RWPE1 (cell line): ENCODE results near the gene C1orf198.

ENCODE experiments used
- CTCF ChIA-PET: fragments of 350-600 bp; sonication (Branson Sonifier 250); formaldehyde crosslinking; extraction: SDS; loops from one replicate; lab custom pipeline; 2021; lab: Yijun Ruan, JAX
- POLR2A ChIA-PET: fragments of 400-600 bp; formaldehyde crosslinking; extraction: SDS; loops from one replicate; lab custom pipeline; 2020; ENCODE audit warnings: antibody characterized with exemption; ENCODE audit not compliant: low non-redundant PET; lab: Yijun Ruan, JAX
- DNase-seq: peaks from one replicate; pipeline ENCODE4 v3.0.0; 2012; ENCODE audit warnings: low spot score
- H3K27ac ChIP-seq: fragments of 450-650 bp; 2 replicates; pipeline ENCODE4 v1.5.1; 2017
- CTCF ChIP-seq: fragments of 450-650 bp; conservative IDR thresholded peaks from 2 replicates; pipeline ENCODE4 v1.5.1; 2017; ENCODE audit warnings: low read depth, mild to moderate bottlenecking

C1orf198 gene

GRCh38 chr1:230854423-230854822 is 13.9 kb downstream of the C1orf198 start:
- CTCF ChIA-PET = interaction anchor here (0.5 to 0.6 kb wide), 2 partner anchors 80 to 108 kb away, joined by 4 read pairs; no protein-coding TSS in a partner anchor

GRCh38 chr1:230853731-230854130 is 14.6 kb downstream of the C1orf198 start:
- POLR2A ChIA-PET = no interaction called here
- TF ChIP-seq CTCF = no peak
- DNase-seq = no peak
- H3K27ac ChIP-seq = no peak overlapping the region
- CTCF ChIA-PET = no interaction called here

More at GRCh38 chr1:230854423-230854822, 13.9 kb downstream of the C1orf198 start:
- POLR2A ChIA-PET = no interaction called here
- H3K27ac ChIP-seq = no peak overlapping the region
- no peak for DNase-seq
- TF ChIP-seq CTCF = no peak

- H3K27ac ChIP-seq = no peak overlapping the region
- CTCF ChIA-PET = no interaction called here
- TF ChIP-seq CTCF = no peak
- POLR2A ChIA-PET = no interaction called here
- DNase-seq = no peak
These were observed 15.4 kb downstream of the C1orf198 start for GRCh38 chr1:230852959-230853358.

- no peak overlapping the region for H3K27ac ChIP-seq
- CTCF ChIA-PET = interaction anchor here (0.6 kb wide), 1 partner anchor 54 kb away, joined by 3 read pairs; no protein-coding TSS in a partner anchor
- TF ChIP-seq CTCF = no peak
- POLR2A ChIA-PET = no interaction called here
- DNase-seq = no peak
These were observed 17.0 kb downstream of the C1orf198 start for GRCh38 chr1:230851291-230851691.

- CTCF ChIA-PET = no interaction called here
- TF ChIP-seq CTCF = no peak
- no peak overlapping the region for H3K27ac ChIP-seq
- POLR2A ChIA-PET = no interaction called here
- no peak for DNase-seq
These were observed 17.8 kb downstream of the C1orf198 start for GRCh38 chr1:230850547-230850946.

- no peak for TF ChIP-seq CTCF
- ChIA-PET POLR2A (no interaction called here), CTCF (no interaction called here)
- DNase-seq = peak; percentile 21
- peak overlapping the region; percentile 66 for H3K27ac ChIP-seq
These were observed 18.7 kb downstream of the C1orf198 start for GRCh38 chr1:230849451-230850224.
